Measurements from ENCODE around the gene SPEM3.

Gene SPEM3

GRCh38 chr17:7476494-7476893 lies 47.8 kb downstream of the SPEM3 start:
- H3K9me3 ChIP-seq, result no peaks in the 10 kb centered on the region
- peaks cover 0 to 65% (median 45%) of the 10 kb centered on the region in 4 donors for H3K4me1 ChIP-seq
- DNase-seq, result no peak
- no peaks in the 10 kb centered on the region for H3K27me3 ChIP-seq
- H3K27ac ChIP-seq, result peak overlapping the region; percentile 100
- intact Hi-C loops (cut with DNase I; ENCODE audit: low total_unique reads), result loop anchor here (5.0 kb wide), 1 partner anchor 39 kb away; the partner anchor contains the start of genes FGF11 and TMEM102
- H3K36me3 ChIP-seq, result no peaks in the 10 kb centered on the region
- no peak for TF ChIP-seq CTCF (IDR thresholded peaks at IDR 0.05)
- H3K4me3 ChIP-seq, result no peak overlapping the region

- Histone ChIP-seq H3K27ac (peak overlapping the region; percentile 100), H3K27me3 (no peaks in the 10 kb centered on the region), H3K36me3 (no peaks in the 10 kb centered on the region), H3K4me3 (peak overlapping the region; percentile 95 to 100), H3K9me3 (no peaks in the 10 kb centered on the region), H3K4me1 (peaks cover 0 to 64% (median 46%) of the 10 kb centered on the region in 4 donors)
- no peak for TF ChIP-seq CTCF (IDR thresholded peaks at IDR 0.05)
- DNase-seq, result no peak
- intact Hi-C loops (cut with DNase I; ENCODE audit: low total_unique reads), result loop anchor here (5.0 kb wide), 1 partner anchor 40 kb away; the partner anchor contains the start of genes FGF11 and TMEM102
These were observed 48.3 kb downstream of the SPEM3 start for GRCh38 chr17:7476951-7477350.

GRCh38 chr17:7477392-7478275 lies 49.0 kb downstream of the SPEM3 start:
- peak overlapping the region; percentile 95 to 100 for H3K4me3 ChIP-seq
- intact Hi-C loops (cut with DNase I; ENCODE audit: low total_unique reads), result loop anchor here (5.0 kb wide), 1 partner anchor 40 kb away; the partner anchor contains the start of genes FGF11 and TMEM102
- H3K36me3 ChIP-seq, result no peaks in the 10 kb centered on the region
- TF ChIP-seq CTCF (IDR thresholded peaks at IDR 0.05), result no peak
- no peaks in the 10 kb centered on the region for H3K27me3 ChIP-seq
- DNase-seq, result peak; percentile 64 to 85
- H3K4me1 ChIP-seq, result peaks cover 0 to 68% (median 49%) of the 10 kb centered on the region in 4 donors
- H3K27ac ChIP-seq, result peak overlapping the region; percentile 100
- no peaks in the 10 kb centered on the region for H3K9me3 ChIP-seq

GRCh38 chr17:7478276-7479212 lies 49.9 kb downstream of the SPEM3 start:
- Histone ChIP-seq H3K9me3 (no peaks in the 10 kb centered on the region), H3K27me3 (no peaks in the 10 kb centered on the region), H3K27ac (peak overlapping the region; percentile 100), H3K36me3 (no peaks in the 10 kb centered on the region), H3K4me1 (peaks cover 0 to 71% (median 49%) of the 10 kb centered on the region in 4 donors), H3K4me3 (peak overlapping the region; percentile 95 to 100)
- DNase-seq, result peak; percentile 59 to 79
- no peak for TF ChIP-seq CTCF (IDR thresholded peaks at IDR 0.05)
- intact Hi-C loops (cut with DNase I; ENCODE audit: low total_unique reads), result loop anchor here (5.0 kb wide), 1 partner anchor 41 kb away; the partner anchor contains the start of genes FGF11 and TMEM102
